GM10266 (cell line): ENCODE measurements around the gene KRT74.

ENCODE experiments used
- DNase-seq: peaks from one replicate; pipeline ENCODE4 v3.0.0; 2012; ENCODE audit errors: extremely low spot score
- TF ChIP-seq, protein P1 (sequence below): IDR thresholded peaks from 2 replicates; pipeline ENCODE4 v1.5.1; 2012; ENCODE audit warnings: mild to moderate bottlenecking, low read depth; ENCODE audit not compliant: control insufficient read depth, insufficient read depth; ENCODE audit errors: missing control alignments

Gene KRT74

DNA sequence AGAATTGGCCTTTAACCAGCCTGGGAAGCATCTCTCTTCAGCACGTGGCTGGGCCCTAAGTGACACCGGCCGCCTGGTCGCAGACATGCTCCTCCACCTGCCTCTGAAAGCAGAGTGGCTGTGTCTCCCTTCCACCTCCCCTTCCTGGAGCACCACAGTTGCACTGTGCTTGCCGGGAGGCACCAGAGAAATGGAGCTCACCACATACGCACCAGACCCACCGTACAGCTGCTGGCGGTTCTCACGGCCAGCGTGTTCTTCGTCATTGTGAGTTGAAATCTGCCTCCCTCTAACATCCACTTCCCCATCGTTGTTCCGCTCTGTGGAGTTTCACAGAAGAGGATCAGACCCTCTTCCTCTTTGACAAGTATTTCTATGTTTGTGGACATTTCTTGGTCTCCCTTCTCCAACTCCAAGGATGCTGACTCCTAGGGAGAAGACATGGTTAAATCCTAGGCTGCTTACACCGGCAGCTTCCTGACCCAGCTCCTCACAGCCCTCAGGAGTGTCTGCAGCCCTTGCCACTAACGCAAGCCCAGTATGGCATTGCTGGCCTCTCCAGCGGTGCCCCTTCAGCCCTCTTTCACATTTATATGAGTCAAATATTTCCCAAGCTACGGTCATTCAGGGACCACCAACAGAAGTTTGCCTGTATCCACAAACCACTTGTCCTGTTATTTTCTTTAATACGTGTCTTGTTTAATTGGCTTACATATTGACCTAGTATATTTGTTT is 41.9 kb downstream of the KRT74 start:
- TF ChIP-seq, protein P1, sequence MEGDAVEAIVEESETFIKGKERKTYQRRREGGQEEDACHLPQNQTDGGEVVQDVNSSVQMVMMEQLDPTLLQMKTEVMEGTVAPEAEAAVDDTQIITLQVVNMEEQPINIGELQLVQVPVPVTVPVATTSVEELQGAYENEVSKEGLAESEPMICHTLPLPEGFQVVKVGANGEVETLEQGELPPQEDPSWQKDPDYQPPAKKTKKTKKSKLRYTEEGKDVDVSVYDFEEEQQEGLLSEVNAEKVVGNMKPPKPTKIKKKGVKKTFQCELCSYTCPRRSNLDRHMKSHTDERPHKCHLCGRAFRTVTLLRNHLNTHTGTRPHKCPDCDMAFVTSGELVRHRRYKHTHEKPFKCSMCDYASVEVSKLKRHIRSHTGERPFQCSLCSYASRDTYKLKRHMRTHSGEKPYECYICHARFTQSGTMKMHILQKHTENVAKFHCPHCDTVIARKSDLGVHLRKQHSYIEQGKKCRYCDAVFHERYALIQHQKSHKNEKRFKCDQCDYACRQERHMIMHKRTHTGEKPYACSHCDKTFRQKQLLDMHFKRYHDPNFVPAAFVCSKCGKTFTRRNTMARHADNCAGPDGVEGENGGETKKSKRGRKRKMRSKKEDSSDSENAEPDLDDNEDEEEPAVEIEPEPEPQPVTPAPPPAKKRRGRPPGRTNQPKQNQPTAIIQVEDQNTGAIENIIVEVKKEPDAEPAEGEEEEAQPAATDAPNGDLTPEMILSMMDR = no peak
- DNase-seq = no peak

DNA sequence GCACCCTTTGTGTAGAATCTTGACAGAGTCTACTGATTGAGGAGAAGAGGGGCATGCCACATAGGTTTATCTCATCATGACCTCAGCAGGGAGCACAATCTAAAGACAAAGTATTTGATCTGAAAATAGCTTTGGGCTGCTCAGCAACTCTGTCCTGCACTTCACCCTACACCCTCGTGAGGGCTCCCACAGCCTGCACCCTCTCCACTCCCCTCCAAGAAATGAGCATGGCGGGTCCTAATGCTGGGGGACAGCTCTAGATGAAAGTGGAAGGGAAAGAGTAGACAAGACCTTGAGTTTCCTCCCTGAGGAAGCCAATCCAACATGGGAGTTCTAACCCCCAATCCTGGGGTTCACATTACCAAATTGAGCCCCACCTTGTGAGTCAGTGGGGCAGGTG is 42.7 kb downstream of the KRT74 start:
- DNase-seq = no peak
- TF ChIP-seq, protein P1 = no peak

DNA sequence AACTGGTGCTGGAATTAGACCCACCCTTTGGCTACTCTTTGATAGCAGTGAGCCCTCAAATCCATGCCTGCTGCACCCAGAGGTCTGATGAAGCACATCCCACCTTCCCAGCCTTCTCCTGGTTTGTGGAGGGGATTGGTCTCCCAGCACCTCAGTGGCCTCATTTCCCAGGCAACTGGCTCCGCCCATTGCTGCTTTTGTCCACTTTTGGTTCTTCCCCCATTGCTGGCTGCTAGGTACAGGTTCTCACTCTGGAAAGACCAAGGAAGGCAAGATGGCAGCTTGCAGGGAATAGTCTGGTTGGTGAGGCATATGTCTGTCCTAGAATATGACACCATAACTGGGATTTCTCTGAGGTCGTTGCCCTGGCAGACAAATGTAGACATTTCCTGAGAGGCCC is 43.3 kb downstream of the KRT74 start:
- TF ChIP-seq, protein P1 = no peak
- no peak for DNase-seq

DNA sequence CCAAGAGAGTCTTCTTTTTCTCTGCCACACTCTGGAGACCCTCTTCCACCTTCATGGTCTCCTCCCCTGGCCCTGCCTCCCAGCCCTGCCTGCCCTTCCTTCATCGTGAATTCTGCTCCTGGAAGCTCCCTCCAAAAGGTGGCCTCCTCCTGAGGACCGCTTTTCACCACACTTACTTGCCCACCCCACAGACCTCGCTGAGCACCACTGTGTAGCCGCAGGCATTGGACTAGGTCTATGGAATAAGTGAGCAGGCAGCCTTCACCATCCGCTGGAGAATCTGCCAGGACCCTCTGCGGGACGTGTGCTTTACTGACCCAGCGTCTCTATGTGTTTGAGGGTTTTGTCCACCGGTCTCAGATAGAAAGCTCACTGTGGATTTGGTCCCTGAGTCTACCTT is 43.8 kb downstream of the KRT74 start:
- TF ChIP-seq, protein P1 = no peak
- no peak for DNase-seq

DNA sequence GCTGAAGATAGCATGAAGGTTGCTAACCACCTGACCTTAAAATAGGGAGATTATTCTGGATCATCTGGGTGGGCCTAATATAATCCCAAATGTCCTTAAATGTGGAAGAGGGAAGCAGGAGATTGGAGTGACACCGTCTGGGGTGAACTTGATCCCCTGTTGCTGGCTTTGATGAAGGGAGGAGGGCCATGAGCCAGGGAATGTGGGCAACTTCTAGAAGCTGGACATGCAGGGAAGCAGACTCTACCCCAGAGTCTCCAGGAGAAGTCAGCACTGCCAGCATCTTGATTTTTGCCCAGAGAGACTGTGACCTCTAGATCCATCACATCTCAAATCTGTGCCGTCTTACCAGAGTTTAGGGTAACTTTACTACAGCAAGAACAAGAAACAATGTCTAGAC is 44.2 kb downstream of the KRT74 start:
- TF ChIP-seq, protein P1 = no peak
- no peak for DNase-seq

DNA sequence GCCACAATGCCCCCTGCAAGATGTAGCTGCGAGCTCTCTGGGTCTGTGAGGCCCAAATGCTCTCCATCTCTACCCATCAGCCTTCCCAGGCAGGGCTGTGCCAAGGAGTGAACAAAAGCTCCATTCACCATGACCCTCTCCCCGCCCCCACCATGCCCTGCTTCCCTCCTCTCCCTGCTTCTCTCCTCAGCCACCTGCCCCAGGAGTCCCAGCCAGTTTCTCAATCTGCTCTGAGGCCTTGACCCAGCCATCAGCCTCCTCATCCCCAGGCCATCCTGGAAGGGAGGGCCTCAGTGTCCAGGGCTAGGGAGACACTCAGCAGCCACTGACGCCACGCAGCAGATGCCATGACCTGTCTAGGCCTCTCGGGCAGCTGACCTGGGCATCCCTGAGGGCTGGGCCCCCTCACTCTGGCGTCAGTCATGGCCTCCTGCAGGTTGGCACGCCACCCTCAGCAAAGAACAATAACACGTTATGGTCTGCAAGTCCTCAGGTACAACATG is 45.0 kb downstream of the KRT74 start:
- no peak for DNase-seq
- TF ChIP-seq, protein P1 = no peak

DNA sequence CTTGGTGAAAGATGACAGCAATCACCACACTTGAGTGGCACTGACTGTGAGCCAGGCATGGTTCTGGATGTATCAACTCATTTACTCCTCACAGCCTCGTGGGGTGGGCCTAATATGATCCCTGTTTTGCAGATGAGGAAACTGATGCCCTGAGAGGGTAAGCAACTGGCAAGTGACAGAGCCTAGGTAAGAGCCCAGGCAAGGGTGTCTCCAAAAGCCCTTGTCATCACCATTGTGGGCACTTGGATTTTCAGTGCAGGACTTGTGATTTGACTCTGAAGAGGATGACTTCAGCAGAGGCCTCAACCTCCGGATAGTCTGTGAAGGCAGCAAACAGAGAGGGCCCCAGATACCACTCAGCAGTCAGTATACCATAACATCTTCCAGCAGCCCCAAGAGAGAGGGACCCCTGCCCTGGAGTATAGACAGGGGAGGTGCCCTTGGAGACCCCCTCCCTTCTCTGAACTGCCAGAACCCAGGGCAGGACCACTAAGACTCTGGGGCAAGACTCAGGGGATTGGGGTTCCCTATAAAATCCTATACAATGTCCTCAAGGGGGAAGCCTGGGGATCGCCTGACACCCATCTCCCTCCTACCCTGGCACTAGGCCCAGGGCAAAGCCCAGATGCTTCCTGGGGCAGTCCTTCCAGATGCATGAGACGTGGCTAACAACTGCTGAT is 46.4 kb downstream of the KRT74 start:
- TF ChIP-seq, protein P1 = no peak
- DNase-seq = no peak
